ENCODE data around the gene TESK2.
A peak's percentile ranks its signal among the peaks of the same experiment; 100 is the strongest.
"Not testable (repeated sequence)": the region's sequence is repeated elsewhere in the genome, so short reads cannot be mapped to it uniquely, and the experiment has no call there.

Gene TESK2

GRCh38 chr1:45490626-45491486, at the start of gene TESK2:
TESK2 (minus strand) TSS chr1:45491163; CDS start chr1:45457785, 33,378 bp downstream.
- peak; percentile 81 to 90 (median 86) for DNase-seq (ENCODE audit: low read depth in 4 of 4, low spot score in 1 of 4)

- no peak for DNase-seq (ENCODE audit: low read depth in 4 of 4, low spot score in 1 of 4)
Observed at GRCh38 chr1:45536886-45537285, 45.9 kb upstream of the TESK2 start.

GRCh38 chr1:45535988-45536766, 45.2 kb upstream of the TESK2 start:
- DNase-seq (ENCODE audit: low read depth in 4 of 4, low spot score in 1 of 4): no peak

GRCh38 chr1:45531873-45532272, 40.9 kb upstream of the TESK2 start:
- no peak for DNase-seq (ENCODE audit: low read depth in 4 of 4, low spot score in 1 of 4)

GRCh38 chr1:45530632-45531135, 39.7 kb upstream of the TESK2 start:
- no peak for DNase-seq (ENCODE audit: low read depth in 4 of 4, low spot score in 1 of 4)

GRCh38 chr1:45526135-45526644, 35.2 kb upstream of the TESK2 start:
- DNase-seq (ENCODE audit: low read depth in 4 of 4, low spot score in 1 of 4): no peak

GRCh38 chr1:45523975-45524374, 33.0 kb upstream of the TESK2 start:
- DNase-seq (ENCODE audit: low read depth in 4 of 4, low spot score in 1 of 4): not testable (repeated sequence)

- not testable (repeated sequence) for DNase-seq (ENCODE audit: low read depth in 4 of 4, low spot score in 1 of 4)
Observed at GRCh38 chr1:45523516-45523915, 32.6 kb upstream of the TESK2 start.

GRCh38 chr1:45522324-45523104, 31.6 kb upstream of the TESK2 start:
- no peak for DNase-seq (ENCODE audit: low read depth in 4 of 4, low spot score in 1 of 4)

- DNase-seq (ENCODE audit: low read depth in 4 of 4, low spot score in 1 of 4): peak; percentile 96 to 99 (median 97)
Observed at GRCh38 chr1:45521413-45522323, 30.7 kb upstream of the TESK2 start, which contains the start of gene PRDX1. PRDX1 (minus strand) TSS chr1:45521884; CDS start chr1:45519043, 2,841 bp downstream.

GRCh38 chr1:45519774-45520173, 28.8 kb upstream of the TESK2 start:
- not testable (repeated sequence) for DNase-seq (ENCODE audit: low read depth in 4 of 4, low spot score in 1 of 4)

GRCh38 chr1:45518910-45519309, 27.9 kb upstream of the TESK2 start:
- DNase-seq (ENCODE audit: low read depth in 4 of 4, low spot score in 1 of 4): no peak

GRCh38 chr1:45518366-45518765, 27.4 kb upstream of the TESK2 start:
- DNase-seq (ENCODE audit: low read depth in 4 of 4, low spot score in 1 of 4): not testable (repeated sequence)

- no peak for DNase-seq (ENCODE audit: low read depth in 4 of 4, low spot score in 1 of 4)
Observed at GRCh38 chr1:45516465-45516864, 25.5 kb upstream of the TESK2 start.

GRCh38 chr1:45516036-45516435, 25.1 kb upstream of the TESK2 start:
- DNase-seq (ENCODE audit: low read depth in 4 of 4, low spot score in 1 of 4): no peak

GRCh38 chr1:45513532-45514260, 22.7 kb upstream of the TESK2 start:
- DNase-seq (ENCODE audit: low read depth in 4 of 4, low spot score in 1 of 4): not testable (repeated sequence)

- peak in 2 of 4 experiments; percentile 31 to 38 for DNase-seq (ENCODE audit: low read depth in 4 of 4, low spot score in 1 of 4)
Observed at GRCh38 chr1:45512641-45513054, 21.7 kb upstream of the TESK2 start.

GRCh38 chr1:45510972-45511527, 20.1 kb upstream of the TESK2 start:
- no peak for DNase-seq (ENCODE audit: low read depth in 4 of 4, low spot score in 1 of 4)

All from stimulated activated CD4-positive, alpha-beta T cell treated with anti-CD3 and anti-CD28 coated beads, Interleukin-1b, Interleukin-23, amount 100 ng/mL, for 24 hours (primary cell).